ENCODE data around the gene FGFR3.

Gene FGFR3

GRCh38 chr4:1748465-1748995, 44.6 kb upstream of the FGFR3 start:
- H3K9ac ChIP-seq (ENCODE audit: low read length): no peak overlapping the region
- no peaks in the 10 kb centered on the region for H3K9me3 ChIP-seq (ENCODE audit: low read length)
- peaks cover 11% of the 10 kb centered on the region for H3K36me3 ChIP-seq (ENCODE audit: insufficient read depth, low read length)
- no peak overlapping the region for H2AFZ ChIP-seq (ENCODE audit: low read length)
- no peaks in the 10 kb centered on the region for H4K20me1 ChIP-seq (ENCODE audit: insufficient read depth, low read length)
- no peak overlapping the region for H3K27ac ChIP-seq (ENCODE audit: low read depth, low read length, poor library complexity, severe bottlenecking)
- H3K9me2 ChIP-seq (ENCODE audit: low read depth, low read length): no peaks in the 10 kb centered on the region
- no peak for TF ChIP-seq EZH2 (IDR thresholded peaks at IDR 0.05; ENCODE audit: borderline replicate concordance, low read length)
- TF ChIP-seq, protein P1, sequence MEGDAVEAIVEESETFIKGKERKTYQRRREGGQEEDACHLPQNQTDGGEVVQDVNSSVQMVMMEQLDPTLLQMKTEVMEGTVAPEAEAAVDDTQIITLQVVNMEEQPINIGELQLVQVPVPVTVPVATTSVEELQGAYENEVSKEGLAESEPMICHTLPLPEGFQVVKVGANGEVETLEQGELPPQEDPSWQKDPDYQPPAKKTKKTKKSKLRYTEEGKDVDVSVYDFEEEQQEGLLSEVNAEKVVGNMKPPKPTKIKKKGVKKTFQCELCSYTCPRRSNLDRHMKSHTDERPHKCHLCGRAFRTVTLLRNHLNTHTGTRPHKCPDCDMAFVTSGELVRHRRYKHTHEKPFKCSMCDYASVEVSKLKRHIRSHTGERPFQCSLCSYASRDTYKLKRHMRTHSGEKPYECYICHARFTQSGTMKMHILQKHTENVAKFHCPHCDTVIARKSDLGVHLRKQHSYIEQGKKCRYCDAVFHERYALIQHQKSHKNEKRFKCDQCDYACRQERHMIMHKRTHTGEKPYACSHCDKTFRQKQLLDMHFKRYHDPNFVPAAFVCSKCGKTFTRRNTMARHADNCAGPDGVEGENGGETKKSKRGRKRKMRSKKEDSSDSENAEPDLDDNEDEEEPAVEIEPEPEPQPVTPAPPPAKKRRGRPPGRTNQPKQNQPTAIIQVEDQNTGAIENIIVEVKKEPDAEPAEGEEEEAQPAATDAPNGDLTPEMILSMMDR (IDR thresholded peaks at IDR 0.05; ENCODE audit: low read length): peak; percentile 51
- H3K79me2 ChIP-seq (ENCODE audit: insufficient read depth, low read length): no peaks in the 10 kb centered on the region
- H3K4me1 ChIP-seq (ENCODE audit: insufficient read depth, low read length, severe bottlenecking): no peaks in the 10 kb centered on the region
- no peak overlapping the region for H3K4me3 ChIP-seq (ENCODE audit: low read depth, low read length, poor library complexity, severe bottlenecking)
- H3F3A ChIP-seq (ENCODE audit: insufficient read depth, low read length): no peaks in the 10 kb centered on the region
- H3K4me2 ChIP-seq (ENCODE audit: low read length): no peak overlapping the region
- H3K27me3 ChIP-seq (ENCODE audit: insufficient read depth, low read length): no peaks in the 10 kb centered on the region

DNA sequence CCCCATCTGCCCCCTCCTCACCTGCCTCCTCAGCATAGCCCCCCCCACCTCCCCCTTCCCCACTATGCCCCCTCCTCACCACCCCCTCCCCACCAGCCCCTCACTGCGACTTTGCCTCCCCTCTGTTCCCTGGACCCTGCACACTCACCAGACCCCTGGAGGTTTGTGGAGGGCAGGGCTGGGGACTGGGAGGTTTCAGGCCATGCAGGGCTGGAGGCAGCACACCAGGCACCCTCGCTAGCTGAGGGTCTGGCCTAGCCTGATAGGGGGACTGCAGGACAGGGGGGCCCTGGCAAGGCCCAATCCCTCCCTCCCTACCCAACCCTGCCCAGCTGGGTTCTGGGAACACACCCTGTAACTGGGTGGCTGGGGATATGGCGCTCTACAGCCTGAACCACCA, 43.7 kb upstream of the FGFR3 start:
- Histone ChIP-seq H3F3A (ENCODE audit: insufficient read depth, low read length) (no peaks in the 10 kb centered on the region), H3K27ac (ENCODE audit: low read depth, low read length, poor library complexity, severe bottlenecking) (no peak overlapping the region), H2AFZ (ENCODE audit: low read length) (no peak overlapping the region), H3K4me1 (ENCODE audit: insufficient read depth, low read length, severe bottlenecking) (no peaks in the 10 kb centered on the region), H3K36me3 (ENCODE audit: insufficient read depth, low read length) (peaks cover 7% of the 10 kb centered on the region), H3K9me2 (ENCODE audit: low read depth, low read length) (no peaks in the 10 kb centered on the region), H3K4me3 (ENCODE audit: low read depth, low read length, poor library complexity, severe bottlenecking) (no peak overlapping the region), H3K4me2 (ENCODE audit: low read length) (no peak overlapping the region), H3K9ac (ENCODE audit: low read length) (no peak overlapping the region), H3K27me3 (ENCODE audit: insufficient read depth, low read length) (no peaks in the 10 kb centered on the region), H3K79me2 (ENCODE audit: insufficient read depth, low read length) (no peaks in the 10 kb centered on the region), H3K9me3 (ENCODE audit: low read length) (no peaks in the 10 kb centered on the region), H4K20me1 (ENCODE audit: insufficient read depth, low read length) (no peaks in the 10 kb centered on the region)
- TF ChIP-seq, protein P1 (IDR thresholded peaks at IDR 0.05; ENCODE audit: low read length): no peak
- TF ChIP-seq EZH2 (IDR thresholded peaks at IDR 0.05; ENCODE audit: borderline replicate concordance, low read length): no peak

DNA sequence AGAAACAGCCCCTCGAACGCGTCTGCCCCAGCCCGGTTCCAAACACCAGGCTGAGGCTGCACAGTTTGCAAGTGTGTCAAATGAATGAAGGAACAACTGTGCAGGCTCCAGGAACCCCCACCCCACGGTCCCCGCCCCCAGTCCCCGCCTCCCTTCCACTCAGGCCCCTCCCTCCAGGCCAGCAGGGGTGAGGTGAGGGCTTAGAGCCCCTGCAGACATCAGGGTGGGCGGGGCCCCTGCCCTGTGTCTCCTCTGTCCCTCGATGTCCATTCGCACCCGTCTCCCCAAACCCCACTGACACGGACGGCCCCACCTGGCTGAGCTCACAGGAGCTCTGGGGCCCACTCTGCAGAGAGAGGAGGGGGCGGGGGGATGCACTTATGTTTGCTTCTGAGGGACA, 43.3 kb upstream of the FGFR3 start:
- Histone ChIP-seq H3K36me3 (ENCODE audit: insufficient read depth, low read length) (peaks cover 4% of the 10 kb centered on the region), H3K27me3 (ENCODE audit: insufficient read depth, low read length) (no peaks in the 10 kb centered on the region), H3K4me2 (ENCODE audit: low read length) (no peak overlapping the region), H3K9ac (ENCODE audit: low read length) (no peak overlapping the region), H2AFZ (ENCODE audit: low read length) (no peak overlapping the region), H3K9me2 (ENCODE audit: low read depth, low read length) (no peaks in the 10 kb centered on the region), H3K9me3 (ENCODE audit: low read length) (no peaks in the 10 kb centered on the region), H3K4me3 (ENCODE audit: low read depth, low read length, poor library complexity, severe bottlenecking) (no peak overlapping the region), H3K27ac (ENCODE audit: low read depth, low read length, poor library complexity, severe bottlenecking) (no peak overlapping the region), H4K20me1 (ENCODE audit: insufficient read depth, low read length) (no peaks in the 10 kb centered on the region), H3K4me1 (ENCODE audit: insufficient read depth, low read length, severe bottlenecking) (no peaks in the 10 kb centered on the region), H3F3A (ENCODE audit: insufficient read depth, low read length) (no peaks in the 10 kb centered on the region), H3K79me2 (ENCODE audit: insufficient read depth, low read length) (no peaks in the 10 kb centered on the region)
- TF ChIP-seq, protein P1 (IDR thresholded peaks at IDR 0.05; ENCODE audit: low read length): no peak
- TF ChIP-seq EZH2 (IDR thresholded peaks at IDR 0.05; ENCODE audit: borderline replicate concordance, low read length): no peak
